Uterus (tissue), 2 donors: ENCODE data around the gene ARHGAP15.

Experiments used
- CTCF ChIP-seq, 4 experiments: fragments of 200-600 bp in 2 of 4; fragments of 450-650 bp in 2 of 4; sonication (generic) in 2 of 4; IDR thresholded peaks; one replicate each; pipeline ENCODE4 v1.5.1; 2016 to 2019; ENCODE audit warnings: antibody characterized with exemption in 4 of 4, mild to moderate bottlenecking in 2 of 4, moderate library complexity in 1 of 4
- POLR2A ChIP-seq, 2 donors: fragments of 450-650 bp; IDR thresholded peaks; one replicate each; pipeline ENCODE4 v1.6.1; 2016; ENCODE audit warnings: antibody characterized with exemption in 2 of 2, mild to moderate bottlenecking in 1 of 2, moderate library complexity in 1 of 2

DNA sequence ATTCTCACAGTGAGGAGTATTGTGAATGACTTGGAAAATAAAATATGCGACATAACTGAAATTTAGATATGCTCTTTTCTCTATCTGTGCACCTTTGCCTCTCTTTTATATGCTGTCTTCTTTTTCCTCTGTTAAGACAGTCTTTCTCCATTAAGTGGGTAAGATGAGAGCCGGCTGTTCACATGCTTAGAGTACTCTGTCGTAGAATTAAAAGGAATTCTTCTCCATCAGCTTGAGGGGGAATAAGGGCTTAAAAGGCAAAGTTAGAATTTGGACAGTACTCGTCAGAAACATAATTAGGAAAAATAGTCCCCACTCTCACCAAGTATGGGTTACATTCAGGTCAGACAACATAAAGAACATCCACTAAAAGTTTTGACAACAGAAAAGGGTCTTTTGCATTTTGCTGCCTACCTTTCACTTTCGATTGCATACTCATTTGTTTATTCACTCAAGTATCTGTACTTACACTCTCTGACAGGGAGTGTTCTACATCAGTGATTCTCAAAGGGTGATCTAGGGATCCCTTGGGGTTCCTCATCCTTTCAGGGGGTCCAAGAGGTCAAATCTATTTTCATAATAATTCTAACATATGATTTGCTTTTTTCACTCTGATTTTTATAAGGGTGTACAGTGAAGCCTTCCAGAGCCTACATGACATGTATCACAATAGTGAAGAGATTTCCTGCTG lies 48.0 kb downstream of the ARHGAP15 start:
- TF ChIP-seq CTCF (IDR thresholded peaks at IDR 0.05) (no peak), POLR2A (IDR thresholded peaks at IDR 0.05) (no peak)
